IMR-90 (cell line): ENCODE measurements around the gene ABHD10. TPM values are rescaled to one million over a fixed set of nuclear protein-coding genes. Genes with fewer than 3 reads are reported as not detected.

Experiments
- ATAC-seq: fragments of 200-7000 bp; cut with Tn5 transposase; 2 replicates; pipeline ENCODE4 v1.9.1; 2020; ENCODE audit warnings: low read depth, mild to moderate bottlenecking, moderate library complexity
- BruUV-seq: library from RNA; stranded (reverse); fragments of 400-500 nt; replicated peaks from 2 replicates; lab custom pipeline; 2021; lab: Mats Ljungman, UMichigan
- CTCF ChIA-PET: fragments of 300-600 bp; formaldehyde crosslinking; extraction: SDS; loops from one replicate; lab custom pipeline; 2021; ENCODE audit warnings: antibody characterized with exemption; lab: Yijun Ruan, JAX
- POLR2A ChIA-PET: fragments of 300-600 bp; sonication (Branson Sonifier 250); formaldehyde crosslinking; loops from one replicate; lab custom pipeline; 2022; ENCODE audit warnings: antibody characterized with exemption; ENCODE audit not compliant: unreplicated experiment; lab: Charles Lee
- DNase-seq: peaks from one replicate; pipeline ENCODE4 v3.0.0; 2013
- H2AFZ ChIP-seq: replicated peaks from 2 replicates; pipeline ENCODE3; 2013; ENCODE audit warnings: low read length, mild to moderate bottlenecking; ENCODE audit not compliant: poor library complexity
- H2AK5ac ChIP-seq: 2 replicates; pipeline ENCODE4 v1.6.1; 2013; ENCODE audit warnings: low read depth, low read length, inconsistent platforms
- H2AK9ac ChIP-seq: replicated peaks from 2 replicates; pipeline ENCODE3; 2013; ENCODE audit warnings: mild to moderate bottlenecking, low read depth, low read length, moderate library complexity; ENCODE audit not compliant: poor library complexity
- H2BK120ac ChIP-seq: 2 replicates; pipeline ENCODE4 v1.6.1; 2013; ENCODE audit warnings: low read depth, low read length, inconsistent platforms
- H2BK15ac ChIP-seq: 3 replicates; pipeline ENCODE4 v1.6.1; 2013; ENCODE audit warnings: low read depth, low read length, inconsistent platforms
- H2BK20ac ChIP-seq: 2 replicates; pipeline ENCODE4 v1.6.1; 2013; ENCODE audit warnings: low read depth, mild to moderate bottlenecking, inconsistent platforms, low read length, moderate library complexity
- H2BK5ac ChIP-seq: 2 replicates; pipeline ENCODE4 v1.6.1; 2013; ENCODE audit warnings: mild to moderate bottlenecking, low read depth, low read length, inconsistent platforms; ENCODE audit not compliant: poor library complexity, severe bottlenecking
- H3K14ac ChIP-seq: replicated peaks from 2 replicates; pipeline ENCODE4 v1.6.1; 2013; ENCODE audit warnings: low read depth, low read length, inconsistent platforms
- H3K18ac ChIP-seq: 2 replicates; pipeline ENCODE4 v1.6.1; 2013; ENCODE audit warnings: low read depth, low read length, control low read depth
- H3K23ac ChIP-seq: 2 replicates; pipeline ENCODE4 v1.6.1; 2013; ENCODE audit warnings: low read depth, low read length, inconsistent platforms
- H3K27ac ChIP-seq: 2 replicates; pipeline ENCODE4 v1.5.1; 2013; ENCODE audit warnings: mild to moderate bottlenecking, control low read depth, low read length; ENCODE audit not compliant: insufficient read depth
- H3K27me3 ChIP-seq: 2 replicates; pipeline ENCODE4 v1.6.1; 2013; ENCODE audit warnings: low read length; ENCODE audit not compliant: control insufficient read depth, insufficient read depth
- H3K36me3 ChIP-seq: 2 replicates; pipeline ENCODE4 v1.6.1; 2013; ENCODE audit warnings: low read length, mixed read lengths; ENCODE audit not compliant: control insufficient read depth, insufficient read depth
- H3K4ac ChIP-seq: 2 replicates; pipeline ENCODE4 v1.6.1; 2013; ENCODE audit warnings: low read depth, low read length, inconsistent platforms
- H3K4me1 ChIP-seq: 2 replicates; pipeline ENCODE4 v1.6.1; 2013; ENCODE audit warnings: low read length, mixed read lengths; ENCODE audit not compliant: control insufficient read depth, insufficient read depth
- H3K4me2 ChIP-seq: 2 replicates; pipeline ENCODE4 v1.6.1; 2013; ENCODE audit warnings: low read depth, mild to moderate bottlenecking, control low read depth, low read length, moderate library complexity
- H3K4me3 ChIP-seq: 2 replicates; pipeline ENCODE4 v1.5.1; 2013; ENCODE audit warnings: low read depth, mild to moderate bottlenecking, control low read depth, low read length, moderate library complexity; ENCODE audit not compliant: insufficient read depth
- H3K56ac ChIP-seq: 2 replicates; pipeline ENCODE4 v1.6.1; 2013; ENCODE audit warnings: low read length, inconsistent platforms; ENCODE audit not compliant: insufficient read depth; ENCODE audit errors: extremely low read depth
- H3K79me1 ChIP-seq, 2 experiments: 2 replicates each; pipeline ENCODE4 v1.6.1; 2013; ENCODE audit warnings: low read length in 2 of 2, inconsistent platforms in 1 of 2, low read depth in 1 of 2
- H3K9ac ChIP-seq: 2 replicates; pipeline ENCODE4 v1.6.1; 2013; ENCODE audit warnings: low read depth, low read length, control low read depth
- H3K9me1 ChIP-seq: 2 replicates; pipeline ENCODE4 v1.6.1; 2013; ENCODE audit warnings: low read length, inconsistent platforms; ENCODE audit not compliant: insufficient read depth
- H3K9me3 ChIP-seq: 2 replicates; pipeline ENCODE4 v1.6.1; 2013; ENCODE audit warnings: low read length; ENCODE audit not compliant: control insufficient read depth, insufficient read depth
- H4K20me1 ChIP-seq: 2 replicates; pipeline ENCODE4 v1.6.1; 2013; ENCODE audit warnings: low read length, inconsistent platforms; ENCODE audit not compliant: insufficient read depth
- H4K5ac ChIP-seq: 2 replicates; pipeline ENCODE4 v1.6.1; 2013; ENCODE audit warnings: mild to moderate bottlenecking, low read depth, low read length, control low read depth
- H4K8ac ChIP-seq, 2 experiments: 2 replicates each; pipeline ENCODE4 v1.6.1; 2013; ENCODE audit warnings: low read depth in 2 of 2, low read length in 2 of 2, control low read depth in 1 of 2, inconsistent platforms in 1 of 2
- H4K91ac ChIP-seq: 2 replicates; pipeline ENCODE4 v1.6.1; 2013; ENCODE audit warnings: low read depth, low read length, inconsistent platforms; ENCODE audit not compliant: insufficient read depth
- BHLHE40 ChIP-seq: fragments of 150-350 bp; IDR thresholded peaks from 2 replicates; pipeline ENCODE4 v1.6.1; 2016; ENCODE audit warnings: mild to moderate bottlenecking, low read depth, low read length
- CEBPB ChIP-seq: IDR thresholded peaks from 2 replicates; pipeline ENCODE4 v1.6.1; 2012; ENCODE audit warnings: low read depth, low read length, improper control_type of control experiment
- ELK1 ChIP-seq: fragments of 150-350 bp; IDR thresholded peaks from 2 replicates; pipeline ENCODE4 v1.6.1; 2016; ENCODE audit warnings: low read depth, mild to moderate bottlenecking, low read length, moderate library complexity, borderline replicate concordance
- NFE2L2 ChIP-seq: fragments of 150-350 bp; IDR thresholded peaks from 2 replicates; pipeline ENCODE4 v1.6.1; 2016; ENCODE audit warnings: low read depth, mild to moderate bottlenecking, low read length
- SMC3 ChIP-seq: fragments of 150-350 bp; IDR thresholded peaks from 2 replicates; pipeline ENCODE4 v1.6.1; 2016; ENCODE audit warnings: low read depth, mild to moderate bottlenecking, antibody characterized with exemption, low read length, moderate library complexity
- WGBS, 2 experiments: methylation state at CpG; one replicate each; pipeline versions ENCODE4 v1.1.5 to v1.1.7; 2013; ENCODE audit warnings: missing lambda C conversion rate in 2 of 2; ENCODE audit not compliant: insufficient read length in 1 of 2; ENCODE audit errors: extremely low coverage in 2 of 2; 5-methylcytosine and 5-hydroxymethylcytosine counted together
- dilution Hi-C: fragments of 300-500 bp; cut with HindIII; formaldehyde crosslinking; loops from one replicate; pipeline ENCODE4 v1.14.3; 2018; ENCODE audit warnings: low sequenced_read_pairs; ENCODE audit not compliant: unreplicated experiment
- in situ Hi-C: fragments of 300-500 bp; cut with MboI; formaldehyde crosslinking; loops from 3 replicates; pipeline ENCODE4 v1.14.3; 2019; ENCODE audit warnings: low sequenced_read_pairs, inconsistent platforms, mixed read lengths
- intact Hi-C: fragments of 100-400 bp; cut with micrococcal nuclease; formaldehyde crosslinking; loops from 2 replicates; pipeline ENCODE4 v1.10.0; 2022
- polyA plus RNA-seq, 3 experiments: library from polyadenylated mRNA; depleted of rRNA; stranded (reverse); fragments of >200 nt; gene quantifications; 2 replicates each; pipeline ENCODE4 v1.2.3, GENCODE V29; 2012; ENCODE audit warnings: low replicate concordance in 1 of 3
- total RNA-seq: library from RNA; depleted of rRNA; stranded (reverse); fragments of >200 nt; gene quantifications from 2 replicates; pipeline ENCODE4 v1.2.3, GENCODE V29; 2012

ABHD10 gene
- total and polyA plus RNA-seq, 2 of the 4 experiments (the other 2 are of a cell fraction) = 24.7 to 57.2 TPM

- H4K8ac ChIP-seq = no peak overlapping the region
- H2BK5ac ChIP-seq = no peak overlapping the region
- no peaks in the 10 kb centered on the region for H3K36me3 ChIP-seq
- no CpG with 5 or more reads among the region's 1 CpG for WGBS, 2 experiments
- no peak overlapping the region for H3K56ac ChIP-seq
- dilution Hi-C loops (no loop called here), in situ Hi-C loops (no loop called here), intact Hi-C loops (no loop called here)
- DNase-seq = peak; percentile 50
- peaks cover 8% of the 10 kb centered on the region for H3K4me1 ChIP-seq
- H4K20me1 ChIP-seq = no peaks in the 10 kb centered on the region
- no peak overlapping the region for H2AK9ac ChIP-seq
- 0 out of 2 replicates have a peak overlapping the region, but pooled peaks have one; percentile 2 for H3K23ac ChIP-seq
- H3K18ac ChIP-seq = no peak overlapping the region
- H2AFZ ChIP-seq = no peak overlapping the region
- no peak for TF ChIP-seq SMC3
- no peak for TF ChIP-seq BHLHE40
- peak; percentile 9; the same call in 1 of the 2 replicates for TF ChIP-seq CEBPB
- no peak for TF ChIP-seq ELK1
- no peak for TF ChIP-seq NFE2L2
- no peak overlapping the region for H3K4ac ChIP-seq
- H3K4me2 ChIP-seq = no peak overlapping the region
- H2BK120ac ChIP-seq = no peak overlapping the region
- H3K79me1 ChIP-seq = no peaks in the 10 kb centered on the region
- H3K9me3 ChIP-seq = no peaks in the 10 kb centered on the region
- no peak overlapping the region for H3K9ac ChIP-seq
- no peak overlapping the region for H2BK20ac ChIP-seq
- no peak overlapping the region for H2BK15ac ChIP-seq
- BruUV-seq = no TSS peak
- no peak overlapping the region for H2AK5ac ChIP-seq
- H3K27me3 ChIP-seq = no peaks in the 10 kb centered on the region
- H3K4me3 ChIP-seq = no peak overlapping the region
- 0 out of 2 replicates have a peak, but pooled peaks cover 3% of the 10 kb centered on the region for H3K9me1 ChIP-seq
- POLR2A ChIA-PET = interaction anchor here (0.7 kb wide), 1 partner anchor 147 kb away, joined by 4 read pairs; no protein-coding TSS in a partner anchor
- no peak overlapping the region for H3K14ac ChIP-seq
- CTCF ChIA-PET = interaction anchor here (0.7 to 1.4 kb wide), 3 partner anchors 9 to 430 kb away, joined by 3 to 4 read pairs (median 3); no protein-coding TSS in a partner anchor
- no peak overlapping the region for H4K91ac ChIP-seq
- H3K27ac ChIP-seq = no peak overlapping the region
- H4K5ac ChIP-seq = no peak overlapping the region
- peak; percentile 74 for ATAC-seq
Observed at GRCh38 chr3:112007633-112008032, 28.8 kb downstream of the ABHD10 start.
